Measurements from ENCODE around the gene NCR3LG1.

The NCR3LG1 gene

DNA sequence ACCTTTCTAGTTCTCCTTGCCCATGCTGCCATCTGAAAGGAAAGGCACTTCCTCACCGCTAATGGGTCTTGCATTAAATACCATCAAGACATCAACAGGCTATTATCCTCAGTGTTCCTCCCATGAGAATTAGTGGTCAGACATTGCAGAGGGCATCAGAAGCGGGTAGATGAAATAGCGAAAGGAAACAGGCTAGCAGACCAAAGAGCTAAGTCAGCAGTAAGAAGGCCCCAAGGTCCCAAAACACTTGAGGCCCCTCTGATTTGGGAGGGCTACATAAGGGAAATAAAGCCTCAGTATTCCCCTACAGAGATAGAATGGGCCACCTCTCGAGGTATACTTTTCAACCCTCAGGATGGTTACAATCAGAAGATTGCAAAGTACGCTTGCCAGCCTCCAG is 23.9 kb downstream of the NCR3LG1 start:
- DNase-seq: no peak

DNA sequence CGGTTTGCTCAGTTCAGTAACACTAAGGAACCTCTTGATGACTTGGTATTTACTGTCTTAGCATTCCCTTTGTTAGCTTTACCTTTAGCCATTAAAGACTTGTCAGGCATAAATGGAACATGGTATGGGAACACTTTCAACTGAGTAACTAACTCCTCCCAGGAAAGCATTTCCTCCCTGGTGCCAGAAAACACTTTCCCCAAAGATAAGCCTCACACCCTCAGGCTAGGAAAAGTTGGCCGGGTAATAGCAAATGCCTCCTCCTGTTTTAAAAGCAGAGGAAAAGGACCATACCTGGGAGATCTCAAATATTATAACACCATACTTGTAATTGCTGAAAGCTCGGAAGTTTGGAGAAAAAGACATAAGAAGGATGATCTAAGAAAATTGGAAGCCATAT is 24.9 kb downstream of the NCR3LG1 start:
- DNase-seq: no peak

DNA sequence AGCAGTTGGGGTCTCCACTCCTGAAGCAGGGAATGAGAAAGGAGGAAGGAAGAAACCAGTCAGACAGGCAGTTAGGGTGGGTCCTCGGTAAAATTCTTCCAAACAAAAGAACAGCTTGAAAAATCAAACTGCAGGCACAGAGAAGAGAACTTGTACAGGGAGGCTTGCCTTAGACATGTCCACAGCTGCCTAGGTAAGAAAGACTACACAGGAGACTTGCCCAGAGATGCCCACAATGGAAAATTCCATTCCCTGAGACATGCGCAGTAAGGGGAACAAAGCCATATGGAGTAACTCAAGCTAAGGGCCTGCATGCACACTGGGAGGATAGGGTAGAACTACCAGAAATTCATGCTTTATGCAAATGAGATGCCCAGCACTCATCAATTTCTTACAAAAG is 27.1 kb downstream of the NCR3LG1 start:
- no peak for DNase-seq

DNA sequence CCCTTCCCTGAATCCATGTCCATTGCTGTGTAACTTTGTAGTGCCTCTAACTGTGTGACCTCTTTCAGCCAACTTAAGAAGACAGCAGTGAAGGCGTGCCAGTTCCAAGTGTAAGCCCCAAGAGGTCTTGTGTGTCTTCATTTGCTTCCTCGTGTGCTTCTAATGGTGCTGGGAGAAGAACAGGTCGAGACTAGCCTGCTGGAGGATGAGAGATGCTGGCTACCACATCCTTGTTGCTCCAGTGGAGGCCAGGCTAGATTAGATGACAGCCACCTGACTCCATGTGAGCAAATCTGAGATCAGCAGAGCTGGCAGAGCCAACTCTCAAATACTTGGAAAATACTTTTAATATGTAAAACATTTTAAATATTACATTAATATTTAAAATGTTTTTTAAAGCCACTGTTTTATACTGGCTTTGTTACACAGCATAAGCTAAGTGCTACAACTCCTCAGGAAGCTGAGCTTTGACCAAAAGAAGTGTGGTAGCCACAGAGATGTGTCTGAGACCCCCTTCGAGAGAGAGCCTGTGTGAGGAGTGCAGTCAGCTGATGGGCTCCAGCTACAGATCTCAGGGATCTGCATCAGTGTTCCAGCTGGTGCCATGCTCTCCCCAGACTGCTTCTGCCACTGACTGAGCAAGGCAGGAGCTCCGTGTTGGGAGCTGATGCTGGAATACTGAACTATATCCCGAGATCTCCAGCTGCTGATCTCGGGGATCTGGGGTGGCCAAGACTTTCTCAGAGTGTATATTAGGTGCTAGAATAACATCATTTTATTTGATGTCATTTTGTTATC is 28.0 kb downstream of the NCR3LG1 start:
- no peak for DNase-seq

DNA sequence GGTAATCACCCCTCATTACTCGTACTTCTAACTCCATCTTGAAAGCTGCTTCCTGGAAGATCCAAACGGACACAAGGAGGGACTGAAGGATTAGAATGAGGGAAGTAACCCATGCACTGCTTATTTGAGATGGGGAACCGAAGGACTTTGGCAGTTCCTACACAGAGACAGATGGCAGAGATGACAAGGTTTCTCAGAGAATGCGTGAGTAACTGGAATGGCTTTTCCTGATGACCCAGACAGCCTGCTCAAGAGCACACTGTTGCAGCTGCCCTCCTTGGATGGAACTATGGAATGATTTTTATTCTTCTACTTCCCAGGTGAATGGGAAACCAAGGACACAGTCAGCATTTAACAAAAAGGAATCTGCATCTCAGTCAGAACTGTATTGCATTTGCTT is 29.6 kb downstream of the NCR3LG1 start:
- no peak for DNase-seq

DNA sequence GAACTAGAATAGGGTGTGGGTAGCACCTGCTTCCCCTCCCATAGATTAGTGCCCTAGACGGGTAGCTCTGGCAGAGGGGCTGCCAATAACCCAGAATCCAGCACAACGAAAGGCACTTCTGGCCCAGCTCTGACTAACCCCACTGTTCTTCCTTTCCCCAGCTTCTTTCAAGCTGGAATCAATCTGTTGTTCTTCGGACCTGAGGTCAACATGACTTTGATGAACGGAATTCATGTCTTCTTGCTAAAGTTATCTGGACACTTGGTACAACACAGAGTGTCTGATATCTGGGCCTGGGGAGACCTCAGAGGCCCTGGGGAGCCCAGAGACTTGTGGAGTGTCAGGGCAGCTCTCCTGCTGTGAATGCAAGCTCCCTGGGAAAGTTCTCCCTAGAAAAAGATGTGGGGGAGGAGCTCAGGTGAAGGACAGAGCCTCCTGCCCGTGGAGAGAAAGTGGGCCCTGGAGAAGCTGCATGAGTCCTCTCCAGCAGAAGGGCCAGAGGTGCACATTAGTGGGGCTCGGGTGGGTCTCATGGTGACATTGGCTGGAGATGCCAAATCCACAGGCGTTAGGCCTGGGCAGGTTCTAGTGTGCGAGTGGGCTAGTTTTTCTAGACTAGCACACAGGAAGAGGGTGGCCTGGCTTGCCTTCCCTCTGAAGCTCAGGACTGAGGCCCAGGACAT is 30.6 kb downstream of the NCR3LG1 start:
- no peak for DNase-seq

DNA sequence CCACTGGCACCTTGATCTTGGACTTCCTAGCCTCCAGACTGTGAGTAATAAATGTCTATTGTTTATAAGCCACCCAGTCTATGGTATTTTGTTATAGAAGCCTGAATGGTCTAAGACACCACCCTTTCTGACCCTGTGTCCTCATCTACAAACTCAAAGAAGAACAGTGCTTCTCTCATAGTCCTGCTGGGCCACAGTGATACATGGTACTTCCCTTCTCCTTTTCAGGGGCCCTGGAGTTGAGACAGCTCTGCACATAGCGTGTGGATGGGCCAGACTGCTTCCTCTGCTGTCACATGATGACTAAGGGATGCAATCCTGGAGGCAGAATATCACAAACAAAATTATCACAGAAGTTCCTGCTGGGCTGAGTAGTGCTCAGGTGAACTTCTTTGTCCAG is 31.9 kb downstream of the NCR3LG1 start:
- no peak for DNase-seq

DNA sequence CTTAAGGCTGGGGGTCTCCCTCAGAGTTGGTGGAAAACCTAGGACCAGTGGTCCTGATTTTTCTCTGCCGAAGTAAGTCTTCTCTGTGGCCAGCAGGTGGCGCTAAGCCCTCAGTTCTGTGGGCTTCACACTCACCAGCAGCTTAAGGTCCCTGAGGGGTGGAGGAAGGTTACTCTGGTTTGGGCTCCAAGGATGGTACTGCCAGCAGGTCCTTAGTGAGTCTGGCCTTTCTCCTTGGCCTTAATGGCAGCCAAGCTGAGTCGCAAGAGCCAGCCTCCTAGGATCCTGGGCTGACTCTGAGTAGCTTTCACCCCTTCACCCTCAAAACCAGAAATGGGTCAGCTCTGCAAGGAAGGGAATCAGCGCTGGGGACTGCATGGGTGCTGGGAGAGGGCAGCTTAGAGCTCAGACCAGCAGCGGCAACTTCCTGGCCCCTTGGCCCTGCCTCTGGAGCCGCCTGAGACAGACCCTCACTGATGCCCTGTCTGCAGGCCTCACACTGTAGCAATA is 32.5 kb downstream of the NCR3LG1 start:
- DNase-seq: peak; percentile 85

DNA sequence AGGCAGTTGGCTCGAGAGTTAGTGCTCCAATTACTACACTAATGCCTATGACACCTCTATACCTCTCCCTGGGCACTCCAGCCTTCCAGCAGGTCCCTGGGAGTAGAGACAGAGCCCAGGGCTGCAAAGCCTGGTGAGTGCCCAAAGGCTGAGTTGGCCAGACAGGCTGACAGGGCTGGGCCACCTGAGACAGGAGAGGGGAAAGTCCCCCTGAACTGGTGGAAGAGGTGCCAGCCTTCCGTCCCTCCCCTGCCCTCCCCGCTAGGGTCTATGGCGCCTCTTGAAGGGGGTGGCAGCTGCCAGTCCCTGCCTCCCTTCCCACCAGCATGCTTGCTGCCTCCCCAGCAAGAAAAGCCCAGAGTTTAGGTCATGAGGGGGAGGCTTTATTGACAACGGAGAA is 33.9 kb downstream of the NCR3LG1 start:
- no peak for DNase-seq

DNA sequence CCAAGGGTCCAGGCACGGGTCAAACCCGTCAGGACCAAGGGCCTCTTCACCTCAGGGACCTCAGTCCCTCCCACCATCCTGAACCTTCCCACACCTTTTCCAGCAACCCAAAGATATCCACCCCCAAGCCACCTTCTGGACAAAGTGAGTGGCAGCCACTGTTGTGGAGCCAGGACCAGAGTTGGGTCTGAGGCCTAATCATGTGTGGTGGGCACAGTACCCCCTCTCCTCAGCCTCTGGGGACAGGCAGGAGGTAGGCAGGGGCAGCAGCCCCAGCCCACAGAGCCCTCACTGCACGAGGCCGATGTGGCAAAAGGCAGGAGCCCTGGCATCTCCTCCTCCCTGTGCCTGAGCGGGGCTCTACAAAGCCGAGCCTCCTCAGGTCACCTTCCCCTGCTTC is 34.3 kb downstream of the NCR3LG1 start:
- no peak for DNase-seq

DNA sequence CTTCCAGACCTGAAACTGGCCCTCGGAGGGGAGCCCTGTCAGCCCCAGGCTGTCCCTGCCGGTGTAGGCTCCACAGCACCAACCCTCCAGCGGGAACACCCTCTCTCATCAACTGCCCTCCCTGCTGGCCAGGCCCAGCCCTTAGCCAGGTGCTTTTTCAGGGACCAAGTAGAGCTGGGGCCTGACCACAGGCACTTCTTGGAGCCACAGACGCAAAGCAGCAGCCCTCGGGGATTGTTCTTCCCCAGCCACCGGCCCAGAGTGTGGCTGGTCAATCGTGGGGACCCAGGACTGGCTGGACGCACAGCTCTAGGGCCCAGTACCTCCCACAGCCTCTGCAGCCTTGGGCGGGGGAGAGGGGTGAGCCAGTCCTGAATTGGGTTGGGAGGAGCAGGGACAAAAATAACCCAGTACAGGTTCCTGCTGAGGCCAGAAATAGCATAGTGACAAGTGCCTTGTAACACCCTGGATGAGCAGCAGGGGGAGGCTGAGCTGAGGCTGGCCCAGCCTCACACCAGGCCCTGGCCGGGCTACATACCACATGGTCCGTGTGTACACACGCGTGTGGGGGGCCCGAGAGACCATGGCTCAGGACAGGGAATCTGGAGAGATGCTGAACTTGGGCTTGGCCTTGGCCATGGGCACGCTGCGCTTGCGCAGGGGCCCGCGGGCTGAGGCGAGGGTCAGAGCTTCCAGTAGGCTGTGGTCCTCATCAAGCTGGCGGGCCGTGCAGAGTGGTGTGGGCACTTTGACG is 34.9 kb downstream of the NCR3LG1 start:
- peak; percentile 71 for DNase-seq

DNA sequence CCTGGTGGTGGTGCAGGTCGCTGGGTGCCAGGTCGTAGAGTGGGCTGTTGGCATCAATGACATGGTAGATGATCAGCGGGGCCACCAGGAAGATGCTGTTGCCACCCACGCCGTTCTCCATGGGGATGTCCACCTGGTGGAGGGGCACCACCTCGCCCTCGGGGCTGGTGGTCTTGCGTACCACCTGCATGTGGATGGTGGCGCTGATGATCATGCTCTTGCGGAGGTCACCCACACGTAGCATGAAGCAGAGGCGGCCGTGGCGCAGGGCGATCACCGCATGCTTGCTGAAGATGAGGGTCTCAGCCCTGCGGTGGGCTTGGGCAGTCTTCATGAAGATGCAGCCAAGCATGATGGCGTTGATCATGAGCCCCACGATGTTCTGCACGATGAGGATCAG is 35.7 kb downstream of the NCR3LG1 start:
- DNase-seq: no peak

DNA sequence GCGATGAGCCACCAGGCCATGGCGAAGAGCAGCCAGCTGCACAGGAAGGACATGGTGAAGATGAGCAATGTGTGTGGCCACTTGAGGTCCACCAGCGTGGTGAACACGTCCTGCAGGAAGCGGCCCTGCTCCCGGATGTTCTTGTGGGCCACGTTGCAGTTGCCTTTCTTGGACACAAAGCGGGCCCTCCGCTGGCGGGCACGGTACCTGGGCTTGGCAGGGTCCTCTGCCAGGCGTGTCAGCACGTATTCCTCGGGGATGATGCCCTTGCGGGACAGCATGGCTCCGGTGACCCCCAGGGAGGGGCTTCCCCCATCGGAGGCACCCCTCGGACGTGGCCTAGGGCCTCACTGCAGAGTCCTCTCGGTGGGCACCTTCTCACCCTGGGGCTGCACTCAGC is 36.2 kb downstream of the NCR3LG1 start:
- DNase-seq: no peak

DNA sequence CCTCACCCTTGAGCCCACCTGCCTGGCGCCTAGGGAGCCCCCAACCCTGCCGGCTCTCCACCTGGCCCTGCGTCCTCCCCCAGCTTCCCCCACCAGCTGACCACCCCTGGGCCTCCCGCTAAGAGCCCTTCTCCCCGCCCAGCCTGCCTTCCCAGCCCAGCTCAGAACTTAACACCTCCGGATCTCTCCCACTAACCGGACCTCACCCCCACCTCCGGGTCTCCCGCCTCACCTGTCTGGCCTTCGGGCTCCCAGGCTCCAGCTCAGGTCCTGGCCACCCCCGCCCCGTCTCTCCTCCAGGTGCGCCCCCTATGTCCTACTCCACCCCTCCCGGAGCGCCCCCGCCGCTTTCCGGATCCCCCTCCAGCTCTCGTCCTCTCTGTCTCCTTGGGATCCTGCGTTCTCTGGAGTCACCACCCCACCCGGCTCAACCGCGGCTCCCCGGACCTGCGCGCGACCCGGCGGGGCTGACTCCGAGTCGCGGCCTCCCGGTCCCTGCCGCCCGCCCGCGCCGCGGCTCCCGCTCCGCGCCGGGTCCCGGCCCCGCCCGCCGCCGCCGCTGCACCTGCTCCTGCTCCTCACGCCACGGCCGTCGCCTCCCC is 37.1 kb downstream of the NCR3LG1 start, which contains the start of gene KCNJ11:
Gene KCNJ11 (minus strand): TSS at position 51 of the 602 bp plus-strand sequence. CDS start 568 bp downstream, outside the sequence.
- DNase-seq: no peak

DNA sequence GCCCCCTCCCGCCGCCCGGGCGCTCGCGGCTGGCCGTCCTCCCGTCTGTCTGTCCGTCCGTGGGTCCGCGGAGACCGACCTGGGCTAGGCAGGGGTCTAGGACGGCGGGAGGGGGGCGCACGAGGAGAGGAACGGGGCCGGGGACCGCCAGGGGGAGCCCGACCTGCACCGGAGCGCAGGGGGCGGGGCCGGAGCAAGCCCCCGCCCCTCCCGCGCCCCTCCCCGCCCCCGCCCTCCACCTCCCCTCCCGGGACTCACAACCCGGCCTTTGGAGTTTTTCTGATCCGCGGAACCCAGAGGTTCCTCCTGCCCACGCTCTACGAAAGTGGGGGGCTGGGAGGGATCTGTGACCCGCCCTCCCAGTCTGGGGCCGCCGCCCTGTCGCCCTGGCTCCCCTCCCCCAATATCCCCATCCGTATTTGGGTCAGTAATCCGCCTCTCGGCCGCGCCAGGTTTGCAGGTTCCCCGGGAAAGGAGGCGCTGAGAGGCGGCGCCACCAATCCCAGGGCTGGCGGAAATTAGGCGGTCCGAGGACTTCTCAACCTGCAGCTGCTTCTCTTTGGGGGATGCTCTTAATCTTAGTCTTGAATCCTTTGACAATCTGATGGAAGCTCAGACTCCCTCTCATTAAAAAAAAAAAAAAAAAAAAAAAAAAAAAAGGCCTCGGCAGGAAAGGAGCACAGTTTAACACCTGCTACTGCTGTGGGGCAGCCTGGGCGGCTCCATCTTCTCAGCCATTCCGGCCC is 37.8 kb downstream of the NCR3LG1 start:
- peak; percentile 84 for DNase-seq

DNA sequence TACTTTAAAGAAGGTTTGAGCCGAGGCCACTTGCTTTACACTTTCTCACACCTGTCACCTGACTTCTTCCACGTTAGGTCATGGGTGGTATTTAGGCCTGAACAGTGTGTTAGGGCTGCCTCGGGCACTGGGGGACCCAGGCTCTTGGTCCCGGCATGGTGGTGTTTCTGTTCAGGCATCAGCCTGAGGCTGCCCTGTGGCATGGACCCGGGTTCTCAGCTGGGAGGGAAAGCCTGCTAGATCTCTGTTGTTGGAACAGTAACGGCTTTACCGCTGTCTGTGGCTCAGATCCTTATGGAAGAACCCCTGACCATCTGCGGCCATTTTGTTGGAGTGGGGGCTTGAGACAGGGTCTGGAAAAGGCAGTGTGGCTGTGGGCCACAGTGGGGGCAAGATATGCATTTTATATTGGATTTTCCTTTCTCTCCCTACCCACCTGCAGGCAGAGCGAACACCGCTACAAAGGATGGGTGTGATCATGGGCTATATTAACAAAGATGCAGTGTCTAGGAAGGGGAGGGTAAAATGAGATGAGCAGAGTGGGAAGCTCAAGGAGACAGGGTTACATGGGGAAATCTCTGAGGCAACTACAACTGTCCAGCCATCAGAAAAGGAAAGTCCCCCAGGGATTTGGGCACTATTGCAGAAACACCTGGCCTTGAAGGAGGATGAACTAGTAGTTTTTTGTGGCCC is 38.5 kb downstream of the NCR3LG1 start:
- no peak for DNase-seq

DNA sequence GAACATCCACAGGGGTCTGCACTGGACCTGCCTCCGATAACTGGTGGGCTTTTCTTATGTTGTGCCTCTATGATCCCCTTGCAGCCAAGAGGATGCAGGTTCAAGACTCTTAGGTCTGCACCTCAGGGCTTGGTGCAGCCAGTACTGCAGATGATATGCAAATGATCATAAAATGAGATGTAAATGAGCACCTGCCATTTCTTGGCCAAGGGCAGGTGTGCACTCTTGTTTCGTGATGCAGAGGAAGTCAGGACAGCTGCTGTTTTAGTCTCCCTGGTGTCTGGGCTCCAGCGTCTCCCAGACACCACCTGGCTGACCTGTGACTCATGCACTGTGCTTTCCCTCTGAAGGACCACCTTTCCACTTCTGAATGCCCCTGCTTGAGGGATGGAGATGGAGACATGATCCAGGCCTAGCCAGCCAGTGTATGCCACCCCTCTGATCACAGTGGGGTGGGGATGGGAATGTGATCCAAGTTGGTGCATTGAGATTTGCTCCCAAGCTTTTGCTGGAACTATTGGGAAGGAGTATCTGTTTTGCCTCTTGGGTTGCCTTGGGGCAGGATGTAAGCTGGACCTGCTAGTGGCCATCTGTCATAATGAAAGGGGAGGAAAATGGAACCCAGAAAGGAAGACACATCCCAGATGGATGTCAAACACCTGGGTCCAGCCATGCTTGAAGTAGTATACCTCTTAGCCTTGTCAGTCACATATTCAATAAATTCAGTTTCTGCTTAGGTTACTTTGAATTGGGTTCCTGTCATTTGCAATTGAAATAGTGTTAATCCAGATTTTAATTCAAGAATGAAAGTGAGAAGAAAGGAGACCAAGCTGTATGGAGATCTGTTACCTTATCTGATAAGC is 40.1 kb downstream of the NCR3LG1 start:
- no peak for DNase-seq

DNA sequence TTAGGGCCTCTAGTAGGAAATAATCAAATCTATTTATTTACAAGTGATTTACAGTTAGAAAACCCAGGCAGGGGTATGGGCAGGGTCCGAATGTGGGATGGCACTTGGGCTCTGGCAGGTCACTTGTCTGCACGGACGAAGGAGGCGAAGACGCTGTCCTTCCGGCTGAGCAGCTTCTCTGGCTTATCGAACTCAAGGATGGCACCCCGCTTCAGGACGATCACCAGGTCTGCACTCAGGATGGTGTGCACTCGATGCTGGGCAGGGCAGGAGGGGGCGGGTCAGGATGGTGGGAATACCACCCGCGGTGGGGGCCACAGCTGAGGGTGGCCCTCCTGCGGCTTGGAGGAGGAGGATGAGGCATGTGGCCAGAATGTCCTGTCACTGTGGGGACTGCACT is 41.3 kb downstream of the NCR3LG1 start:
- no peak for DNase-seq

DNA sequence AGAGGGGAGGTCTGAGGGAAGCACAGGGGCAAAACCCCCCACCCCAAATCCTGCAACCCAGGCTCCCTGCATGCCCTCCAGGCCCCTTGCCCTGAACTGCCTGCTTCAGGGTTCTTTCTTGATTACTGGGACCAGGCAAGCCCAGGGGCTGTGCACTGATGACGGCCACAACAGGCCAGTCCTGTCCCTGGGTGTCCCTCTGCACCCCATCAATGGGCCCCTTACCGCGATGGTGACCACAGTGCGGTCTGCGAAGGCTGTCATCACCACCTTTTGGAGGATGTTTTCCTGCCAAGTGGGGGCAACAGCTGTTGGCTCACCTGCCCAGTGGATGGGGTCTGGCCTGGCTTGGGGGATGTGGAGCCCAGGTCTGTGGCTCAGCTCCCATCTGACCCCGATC is 41.9 kb downstream of the NCR3LG1 start:
- no peak for DNase-seq

DNA sequence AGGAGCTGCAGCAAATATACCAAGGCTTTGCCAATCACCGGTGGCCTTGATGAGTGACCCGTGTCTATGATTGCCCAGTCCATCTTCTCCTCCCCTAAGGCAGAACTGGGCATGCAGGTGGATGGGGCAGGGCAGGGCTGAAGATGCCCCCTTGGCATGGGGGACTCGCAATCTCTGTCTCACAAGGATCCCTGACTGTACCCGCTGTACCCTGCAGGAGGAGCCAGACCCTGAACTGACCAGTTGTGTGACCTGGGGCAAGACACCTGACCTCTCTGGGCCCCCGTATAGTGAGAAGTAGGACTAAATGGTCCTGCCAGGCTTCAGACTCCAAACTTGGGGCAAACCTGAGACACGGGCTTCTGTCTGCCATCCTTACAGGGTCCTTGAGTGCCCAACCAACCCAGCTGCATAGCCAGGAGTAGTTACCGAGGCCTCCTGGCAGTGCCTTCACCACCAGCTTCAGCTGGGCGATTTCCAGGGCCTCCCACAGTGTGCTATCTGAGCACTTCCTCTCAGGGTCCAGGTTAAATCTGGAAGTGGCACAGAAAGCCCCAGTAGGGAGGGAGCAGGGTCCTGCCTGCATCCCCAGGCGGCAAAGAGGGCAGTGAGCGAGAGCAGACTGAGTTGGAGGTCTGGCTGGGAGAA is 43.3 kb downstream of the NCR3LG1 start:
- DNase-seq: no peak
